OCI-LY1 (cell line): ENCODE results near the gene ARL15.

Source experiments
- H2AFZ ChIP-seq: fragments of 200-600 bp; sonication (generic), shearing (Covaris generic); 2 replicates; pipeline ENCODE4 v1.6.0; 2014; ENCODE audit warnings: antibody characterized with exemption, mild to moderate bottlenecking, low read length
- H3F3A ChIP-seq: fragments of 200-600 bp; sonication (generic), shearing (Covaris generic); 2 replicates; pipeline ENCODE4 v1.6.0; 2014; ENCODE audit warnings: mild to moderate bottlenecking, antibody characterized with exemption, low read length, moderate library complexity; ENCODE audit not compliant: insufficient read depth
- H3K27ac ChIP-seq: fragments of 200-600 bp; sonication (generic); 2 replicates; pipeline ENCODE4 v1.5.1; 2014; ENCODE audit warnings: low read length, mixed run types, mild to moderate bottlenecking, low read depth; ENCODE audit not compliant: poor library complexity, severe bottlenecking
- H3K27me3 ChIP-seq: fragments of 200-600 bp; sonication (generic); 2 replicates; pipeline ENCODE4 v1.6.0; 2014; ENCODE audit warnings: antibody characterized with exemption, mild to moderate bottlenecking, low read length, moderate library complexity; ENCODE audit not compliant: insufficient read depth
- H3K36me3 ChIP-seq: fragments of 200-600 bp; sonication (generic); 2 replicates; pipeline ENCODE4 v1.6.1; 2014; ENCODE audit warnings: mild to moderate bottlenecking, antibody characterized with exemption, low read length, moderate library complexity, mixed read lengths; ENCODE audit not compliant: insufficient read depth
- H3K4me1 ChIP-seq: fragments of 200-600 bp; sonication (generic); 2 replicates; pipeline ENCODE4 v1.5.1; 2014; ENCODE audit warnings: mild to moderate bottlenecking, low read length, moderate library complexity; ENCODE audit not compliant: insufficient read depth, severe bottlenecking
- H3K4me2 ChIP-seq: fragments of 200-600 bp; sonication (generic), shearing (Covaris generic); 2 replicates; pipeline ENCODE4 v1.6.1; 2014; ENCODE audit warnings: low read length
- H3K4me3 ChIP-seq: fragments of 200-600 bp; sonication (generic); 2 replicates; pipeline ENCODE4 v1.5.1; 2014; ENCODE audit warnings: low read length, low read depth, mild to moderate bottlenecking, mixed read lengths; ENCODE audit not compliant: poor library complexity, severe bottlenecking
- H3K79me2 ChIP-seq: fragments of 200-600 bp; shearing (Covaris generic); 2 replicates; pipeline ENCODE4 v1.6.1; 2016; ENCODE audit warnings: mixed run types, low read length, mixed read lengths; ENCODE audit not compliant: insufficient read depth
- H3K9ac ChIP-seq: fragments of 200-600 bp; sonication (generic), shearing (Covaris generic); 2 replicates; pipeline ENCODE4 v1.6.1; 2014; ENCODE audit warnings: mild to moderate bottlenecking, low read length, mixed read lengths
- H3K9me2 ChIP-seq: fragments of 200-600 bp; sonication (generic), shearing (Covaris generic); 2 replicates; pipeline ENCODE4 v1.6.1; 2014; ENCODE audit warnings: low read depth, mild to moderate bottlenecking, low read length, mixed read lengths
- H3K9me3 ChIP-seq: fragments of 200-600 bp; shearing (Covaris generic); 2 replicates; pipeline ENCODE4 v1.6.1; 2014; ENCODE audit warnings: low read length, mixed read lengths
- H4K20me1 ChIP-seq: fragments of 200-600 bp; sonication (generic), shearing (Covaris generic); 2 replicates; pipeline ENCODE4 v1.6.0; 2016; ENCODE audit warnings: mild to moderate bottlenecking, low read length; ENCODE audit not compliant: insufficient read depth
- EZH2 ChIP-seq: fragments of 200-600 bp; sonication (generic), shearing (Covaris generic); IDR thresholded peaks from 2 replicates; pipeline ENCODE4 v1.8.0; 2017; ENCODE audit warnings: borderline replicate concordance, mixed run types, mild to moderate bottlenecking, antibody characterized with exemption, low read length, moderate library complexity, mixed read lengths
- TF ChIP-seq, protein P1 (sequence below): fragments of 200-600 bp; sonication (generic), shearing (Covaris generic); IDR thresholded peaks from 2 replicates; pipeline ENCODE4 v1.5.1; 2017; ENCODE audit warnings: mild to moderate bottlenecking, antibody characterized with exemption, low read length, moderate library complexity, mixed read lengths

The ARL15 gene

DNA sequence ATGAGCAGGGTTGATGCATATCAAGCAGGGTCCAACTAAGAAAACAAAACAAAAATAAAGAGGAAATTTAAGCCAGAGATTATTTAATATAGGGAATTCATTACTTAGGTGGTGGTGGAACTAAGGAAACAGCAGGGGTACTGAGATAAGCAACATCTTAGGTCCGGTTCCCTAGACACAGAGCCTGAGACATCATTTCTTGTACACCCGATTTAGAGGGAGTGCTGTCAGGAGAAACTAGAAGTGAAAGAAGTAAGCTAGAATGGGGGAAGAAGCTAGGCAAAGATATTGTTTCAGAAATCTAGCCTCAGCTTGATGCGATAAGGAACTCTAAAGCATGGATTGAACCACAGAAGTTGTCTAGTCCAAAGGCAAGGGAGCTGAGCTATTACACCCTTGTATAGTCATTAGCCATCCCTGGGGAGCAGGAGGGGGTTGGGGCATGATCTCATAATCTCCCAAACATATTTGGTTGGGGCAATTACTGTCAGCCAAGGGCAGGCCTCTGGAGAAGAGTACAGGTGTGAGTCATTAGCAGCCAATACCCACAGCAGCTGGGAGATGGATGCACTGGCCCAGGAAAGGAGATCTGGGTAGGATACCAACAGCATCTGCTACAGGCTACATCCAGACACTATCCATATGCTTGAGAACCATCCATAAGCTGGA, 194.5 kb downstream of the ARL15 start:
- Histone ChIP-seq H3K27ac (no peak overlapping the region), H3K9me2 (no peaks in the 10 kb centered on the region), H3K27me3 (no peaks in the 10 kb centered on the region), H2AFZ (no peak overlapping the region), H3K4me3 (no peak overlapping the region), H3K4me1 (no peaks in the 10 kb centered on the region), H3K9ac (no peak overlapping the region), H4K20me1 (no peaks in the 10 kb centered on the region), H3K79me2 (peaks cover 83% of the 10 kb centered on the region), H3K36me3 (peaks cover 80% of the 10 kb centered on the region), H3K9me3 (no peaks in the 10 kb centered on the region), H3K4me2 (no peak overlapping the region), H3F3A (no peaks in the 10 kb centered on the region)
- TF ChIP-seq EZH2 = no peak
- TF ChIP-seq, protein P1, sequence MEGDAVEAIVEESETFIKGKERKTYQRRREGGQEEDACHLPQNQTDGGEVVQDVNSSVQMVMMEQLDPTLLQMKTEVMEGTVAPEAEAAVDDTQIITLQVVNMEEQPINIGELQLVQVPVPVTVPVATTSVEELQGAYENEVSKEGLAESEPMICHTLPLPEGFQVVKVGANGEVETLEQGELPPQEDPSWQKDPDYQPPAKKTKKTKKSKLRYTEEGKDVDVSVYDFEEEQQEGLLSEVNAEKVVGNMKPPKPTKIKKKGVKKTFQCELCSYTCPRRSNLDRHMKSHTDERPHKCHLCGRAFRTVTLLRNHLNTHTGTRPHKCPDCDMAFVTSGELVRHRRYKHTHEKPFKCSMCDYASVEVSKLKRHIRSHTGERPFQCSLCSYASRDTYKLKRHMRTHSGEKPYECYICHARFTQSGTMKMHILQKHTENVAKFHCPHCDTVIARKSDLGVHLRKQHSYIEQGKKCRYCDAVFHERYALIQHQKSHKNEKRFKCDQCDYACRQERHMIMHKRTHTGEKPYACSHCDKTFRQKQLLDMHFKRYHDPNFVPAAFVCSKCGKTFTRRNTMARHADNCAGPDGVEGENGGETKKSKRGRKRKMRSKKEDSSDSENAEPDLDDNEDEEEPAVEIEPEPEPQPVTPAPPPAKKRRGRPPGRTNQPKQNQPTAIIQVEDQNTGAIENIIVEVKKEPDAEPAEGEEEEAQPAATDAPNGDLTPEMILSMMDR = no peak

DNA sequence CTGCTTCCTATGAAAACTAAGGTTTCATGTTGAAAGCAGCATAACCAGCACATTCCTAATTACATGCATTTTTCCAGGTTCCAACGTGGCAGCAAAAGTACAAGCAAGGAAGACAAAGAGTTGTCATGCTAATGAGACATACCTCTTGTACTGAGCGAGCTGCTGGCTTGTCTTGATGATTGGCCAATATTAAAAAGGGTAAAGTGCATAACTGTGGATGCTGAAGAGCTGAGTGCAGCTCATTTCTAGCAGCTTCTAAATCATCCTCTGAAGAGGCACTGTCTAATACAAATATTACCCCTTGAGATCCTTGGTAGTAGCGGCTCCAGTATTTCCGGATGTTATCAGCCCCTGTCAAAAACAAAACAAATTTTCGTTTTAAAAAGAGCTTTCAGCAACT, 197.3 kb downstream of the ARL15 start:
- Histone ChIP-seq H3K27ac (no peak overlapping the region), H3K4me2 (no peak overlapping the region)

DNA sequence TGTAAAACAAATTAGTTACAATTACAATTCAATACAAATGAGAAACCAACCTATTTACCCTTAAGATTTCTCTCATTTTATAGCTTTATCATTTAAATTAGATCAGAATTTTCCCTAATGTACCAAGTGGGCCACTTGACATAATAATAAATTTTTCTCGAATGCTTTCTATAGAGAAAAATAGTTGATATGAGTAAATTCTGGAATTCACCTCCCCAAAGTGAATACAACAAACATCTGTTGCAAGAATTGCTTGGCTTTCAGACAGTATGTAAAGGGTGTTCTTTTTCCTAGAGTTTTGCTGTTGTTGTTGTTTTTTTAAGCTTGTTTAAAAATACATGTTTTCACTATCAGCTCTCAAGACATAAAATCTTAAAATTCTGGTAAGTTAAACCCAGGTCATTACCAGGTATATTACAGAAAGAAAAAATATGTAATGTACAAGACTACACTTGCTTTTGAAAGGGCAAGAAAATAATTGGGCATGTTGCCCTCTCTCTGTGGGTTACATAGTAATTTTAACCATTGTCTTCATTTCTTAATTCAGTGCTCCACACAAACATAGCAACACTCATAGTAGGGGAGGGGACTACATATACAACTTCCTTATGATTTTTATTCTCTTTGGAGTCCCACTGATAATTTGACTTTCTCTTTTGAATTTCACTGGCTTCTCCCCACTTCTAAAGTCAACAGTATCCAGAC, 200.6 kb downstream of the ARL15 start:
- Histone ChIP-seq H3K4me3 (no peak overlapping the region), H3K9me3 (no peaks in the 10 kb centered on the region), H3K27ac (no peak overlapping the region), H3K79me2 (peaks cover 45% of the 10 kb centered on the region), H3K4me1 (peaks cover 10% of the 10 kb centered on the region), H3K4me2 (no peak overlapping the region), H3K27me3 (no peaks in the 10 kb centered on the region), H4K20me1 (no peaks in the 10 kb centered on the region), H2AFZ (no peak overlapping the region), H3K9ac (no peak overlapping the region), H3K9me2 (no peaks in the 10 kb centered on the region), H3K36me3 (peaks cover 89% of the 10 kb centered on the region), H3F3A (no peaks in the 10 kb centered on the region)
- TF ChIP-seq, protein P1 = no peak
- TF ChIP-seq EZH2 = no peak

More for the DNA sequence above, 197.3 kb downstream of the ARL15 start:
- no peaks in the 10 kb centered on the region for H4K20me1 ChIP-seq
- peaks cover 10% of the 10 kb centered on the region for H3K4me1 ChIP-seq
- H3K9ac ChIP-seq = no peak overlapping the region
- H3K9me3 ChIP-seq = no peaks in the 10 kb centered on the region
- no peak overlapping the region for H2AFZ ChIP-seq
- H3K9me2 ChIP-seq = no peaks in the 10 kb centered on the region
- H3K79me2 ChIP-seq = peaks cover 77% of the 10 kb centered on the region
- H3K36me3 ChIP-seq = peaks cover 85% of the 10 kb centered on the region
- TF ChIP-seq, protein P1 = no peak
- TF ChIP-seq EZH2 = no peak
- H3K27me3 ChIP-seq = no peaks in the 10 kb centered on the region
- no peak overlapping the region for H3K4me3 ChIP-seq
- no peaks in the 10 kb centered on the region for H3F3A ChIP-seq
